IMR-90 (cell line): ENCODE results near the gene HKDC1. TPM values are rescaled to one million over a fixed set of nuclear protein-coding genes. Genes with fewer than 3 reads are reported as not detected.

Source experiments
- ATAC-seq: fragments of 200-7000 bp; cut with Tn5 transposase; 2 replicates; pipeline ENCODE4 v1.9.1; 2020; ENCODE audit warnings: low read depth, mild to moderate bottlenecking, moderate library complexity
- BruUV-seq: library from RNA; stranded (reverse); fragments of 400-500 nt; replicated peaks from 2 replicates; lab custom pipeline; 2021; lab: Mats Ljungman, UMichigan
- CTCF ChIA-PET: fragments of 300-600 bp; formaldehyde crosslinking; extraction: SDS; loops from one replicate; lab custom pipeline; 2021; ENCODE audit warnings: antibody characterized with exemption; lab: Yijun Ruan, JAX
- POLR2A ChIA-PET: fragments of 300-600 bp; sonication (Branson Sonifier 250); formaldehyde crosslinking; loops from one replicate; lab custom pipeline; 2022; ENCODE audit warnings: antibody characterized with exemption; ENCODE audit not compliant: unreplicated experiment; lab: Charles Lee
- DNase-seq: peaks from one replicate; pipeline ENCODE4 v3.0.0; 2013
- H2AFZ ChIP-seq: replicated peaks from 2 replicates; pipeline ENCODE3; 2013; ENCODE audit warnings: low read length, mild to moderate bottlenecking; ENCODE audit not compliant: poor library complexity
- H2AK5ac ChIP-seq: 2 replicates; pipeline ENCODE4 v1.6.1; 2013; ENCODE audit warnings: low read depth, low read length, inconsistent platforms
- H2AK9ac ChIP-seq: replicated peaks from 2 replicates; pipeline ENCODE3; 2013; ENCODE audit warnings: mild to moderate bottlenecking, low read depth, low read length, moderate library complexity; ENCODE audit not compliant: poor library complexity
- H2BK120ac ChIP-seq: 2 replicates; pipeline ENCODE4 v1.6.1; 2013; ENCODE audit warnings: low read depth, low read length, inconsistent platforms
- H2BK15ac ChIP-seq: 3 replicates; pipeline ENCODE4 v1.6.1; 2013; ENCODE audit warnings: low read depth, low read length, inconsistent platforms
- H2BK20ac ChIP-seq: 2 replicates; pipeline ENCODE4 v1.6.1; 2013; ENCODE audit warnings: low read depth, mild to moderate bottlenecking, inconsistent platforms, low read length, moderate library complexity
- H2BK5ac ChIP-seq: 2 replicates; pipeline ENCODE4 v1.6.1; 2013; ENCODE audit warnings: mild to moderate bottlenecking, low read depth, low read length, inconsistent platforms; ENCODE audit not compliant: poor library complexity, severe bottlenecking
- H3K14ac ChIP-seq: replicated peaks from 2 replicates; pipeline ENCODE4 v1.6.1; 2013; ENCODE audit warnings: low read depth, low read length, inconsistent platforms
- H3K18ac ChIP-seq: 2 replicates; pipeline ENCODE4 v1.6.1; 2013; ENCODE audit warnings: low read depth, low read length, control low read depth
- H3K23ac ChIP-seq: 2 replicates; pipeline ENCODE4 v1.6.1; 2013; ENCODE audit warnings: low read depth, low read length, inconsistent platforms
- H3K27ac ChIP-seq: 2 replicates; pipeline ENCODE4 v1.5.1; 2013; ENCODE audit warnings: mild to moderate bottlenecking, control low read depth, low read length; ENCODE audit not compliant: insufficient read depth
- H3K27me3 ChIP-seq: 2 replicates; pipeline ENCODE4 v1.6.1; 2013; ENCODE audit warnings: low read length; ENCODE audit not compliant: control insufficient read depth, insufficient read depth
- H3K36me3 ChIP-seq: 2 replicates; pipeline ENCODE4 v1.6.1; 2013; ENCODE audit warnings: low read length, mixed read lengths; ENCODE audit not compliant: control insufficient read depth, insufficient read depth
- H3K4ac ChIP-seq: 2 replicates; pipeline ENCODE4 v1.6.1; 2013; ENCODE audit warnings: low read depth, low read length, inconsistent platforms
- H3K4me1 ChIP-seq: 2 replicates; pipeline ENCODE4 v1.6.1; 2013; ENCODE audit warnings: low read length, mixed read lengths; ENCODE audit not compliant: control insufficient read depth, insufficient read depth
- H3K4me2 ChIP-seq: 2 replicates; pipeline ENCODE4 v1.6.1; 2013; ENCODE audit warnings: low read depth, mild to moderate bottlenecking, control low read depth, low read length, moderate library complexity
- H3K4me3 ChIP-seq: 2 replicates; pipeline ENCODE4 v1.5.1; 2013; ENCODE audit warnings: low read depth, mild to moderate bottlenecking, control low read depth, low read length, moderate library complexity; ENCODE audit not compliant: insufficient read depth
- H3K56ac ChIP-seq: 2 replicates; pipeline ENCODE4 v1.6.1; 2013; ENCODE audit warnings: low read length, inconsistent platforms; ENCODE audit not compliant: insufficient read depth; ENCODE audit errors: extremely low read depth
- H3K79me1 ChIP-seq, 2 experiments: 2 replicates each; pipeline ENCODE4 v1.6.1; 2013; ENCODE audit warnings: low read length in 2 of 2, inconsistent platforms in 1 of 2, low read depth in 1 of 2
- H3K9ac ChIP-seq: 2 replicates; pipeline ENCODE4 v1.6.1; 2013; ENCODE audit warnings: low read depth, low read length, control low read depth
- H3K9me1 ChIP-seq: 2 replicates; pipeline ENCODE4 v1.6.1; 2013; ENCODE audit warnings: low read length, inconsistent platforms; ENCODE audit not compliant: insufficient read depth
- H3K9me3 ChIP-seq: 2 replicates; pipeline ENCODE4 v1.6.1; 2013; ENCODE audit warnings: low read length; ENCODE audit not compliant: control insufficient read depth, insufficient read depth
- H4K20me1 ChIP-seq: 2 replicates; pipeline ENCODE4 v1.6.1; 2013; ENCODE audit warnings: low read length, inconsistent platforms; ENCODE audit not compliant: insufficient read depth
- H4K5ac ChIP-seq: 2 replicates; pipeline ENCODE4 v1.6.1; 2013; ENCODE audit warnings: mild to moderate bottlenecking, low read depth, low read length, control low read depth
- H4K8ac ChIP-seq, 2 experiments: 2 replicates each; pipeline ENCODE4 v1.6.1; 2013; ENCODE audit warnings: low read depth in 2 of 2, low read length in 2 of 2, control low read depth in 1 of 2, inconsistent platforms in 1 of 2
- H4K91ac ChIP-seq: 2 replicates; pipeline ENCODE4 v1.6.1; 2013; ENCODE audit warnings: low read depth, low read length, inconsistent platforms; ENCODE audit not compliant: insufficient read depth
- BHLHE40 ChIP-seq: fragments of 150-350 bp; IDR thresholded peaks from 2 replicates; pipeline ENCODE4 v1.6.1; 2016; ENCODE audit warnings: mild to moderate bottlenecking, low read depth, low read length
- CEBPB ChIP-seq: IDR thresholded peaks from 2 replicates; pipeline ENCODE4 v1.6.1; 2012; ENCODE audit warnings: low read depth, low read length, improper control_type of control experiment
- CHD1 ChIP-seq: IDR thresholded peaks from 2 replicates; pipeline ENCODE4 v1.6.1; 2012; ENCODE audit warnings: low read depth, low read length, improper control_type of control experiment
- CTCF ChIP-seq: conservative IDR thresholded peaks from 2 replicates; pipeline ENCODE4 v1.5.1; 2012; ENCODE audit warnings: mild to moderate bottlenecking, low read depth, low read length, improper control_type of control experiment
- FOS ChIP-seq: fragments of 150-350 bp; IDR thresholded peaks from 2 replicates; pipeline ENCODE4 v1.6.1; 2016; ENCODE audit warnings: low read depth, low read length
- MAFK ChIP-seq: IDR thresholded peaks from 2 replicates; pipeline ENCODE4 v1.6.1; 2012; ENCODE audit warnings: low read depth, low read length, improper control_type of control experiment
- MAZ ChIP-seq: IDR thresholded peaks from 2 replicates; pipeline ENCODE4 v1.6.1; 2012; ENCODE audit warnings: low read depth, mild to moderate bottlenecking, low read length, improper control_type of control experiment, moderate library complexity, borderline replicate concordance
- MXI1 ChIP-seq: IDR thresholded peaks from 2 replicates; pipeline ENCODE4 v1.6.1; 2012; ENCODE audit warnings: low read depth, mild to moderate bottlenecking, low read length, moderate library complexity, borderline replicate concordance
- NFE2L2 ChIP-seq: fragments of 150-350 bp; IDR thresholded peaks from 2 replicates; pipeline ENCODE4 v1.6.1; 2016; ENCODE audit warnings: low read depth, mild to moderate bottlenecking, low read length
- POLR2A ChIP-seq: IDR thresholded peaks from 2 replicates; pipeline ENCODE4 v1.6.1; 2012; ENCODE audit warnings: mild to moderate bottlenecking, low read depth, low read length
- RAD21 ChIP-seq: IDR thresholded peaks from 2 replicates; pipeline ENCODE4 v1.6.1; 2012; ENCODE audit warnings: low read length, improper control_type of control experiment
- RCOR1 ChIP-seq: IDR thresholded peaks from 2 replicates; pipeline ENCODE4 v1.6.1; 2012; ENCODE audit warnings: mild to moderate bottlenecking, low read length, improper control_type of control experiment; ENCODE audit not compliant: insufficient replicate concordance
- RFX5 ChIP-seq: IDR thresholded peaks from 2 replicates; pipeline ENCODE4 v1.8.0; 2012; ENCODE audit warnings: low read depth, mild to moderate bottlenecking, low read length, moderate library complexity
- SMC3 ChIP-seq: fragments of 150-350 bp; IDR thresholded peaks from 2 replicates; pipeline ENCODE4 v1.6.1; 2016; ENCODE audit warnings: low read depth, mild to moderate bottlenecking, antibody characterized with exemption, low read length, moderate library complexity
- WGBS, 2 experiments: methylation state at CpG; one replicate each; pipeline versions ENCODE4 v1.1.5 to v1.1.7; 2013; ENCODE audit warnings: missing lambda C conversion rate in 2 of 2; ENCODE audit not compliant: insufficient read length in 1 of 2; ENCODE audit errors: extremely low coverage in 2 of 2; 5-methylcytosine and 5-hydroxymethylcytosine counted together
- dilution Hi-C: fragments of 300-500 bp; cut with HindIII; formaldehyde crosslinking; loops from one replicate; pipeline ENCODE4 v1.14.3; 2018; ENCODE audit warnings: low sequenced_read_pairs; ENCODE audit not compliant: unreplicated experiment
- in situ Hi-C: fragments of 300-500 bp; cut with MboI; formaldehyde crosslinking; loops from 3 replicates; pipeline ENCODE4 v1.14.3; 2019; ENCODE audit warnings: low sequenced_read_pairs, inconsistent platforms, mixed read lengths
- intact Hi-C: fragments of 100-400 bp; cut with micrococcal nuclease; formaldehyde crosslinking; loops from 2 replicates; pipeline ENCODE4 v1.10.0; 2022
- polyA plus RNA-seq, 3 experiments: library from polyadenylated mRNA; depleted of rRNA; stranded (reverse); fragments of >200 nt; gene quantifications; 2 replicates each; pipeline ENCODE4 v1.2.3, GENCODE V29; 2012; ENCODE audit warnings: low replicate concordance in 1 of 3
- total RNA-seq: library from RNA; depleted of rRNA; stranded (reverse); fragments of >200 nt; gene quantifications from 2 replicates; pipeline ENCODE4 v1.2.3, GENCODE V29; 2012
- TF ChIP-seq, protein P1 (sequence below): fragments of 150-350 bp; IDR thresholded peaks from 2 replicates; pipeline ENCODE4 v1.6.1; 2017; ENCODE audit warnings: mild to moderate bottlenecking, antibody characterized with exemption, low read length, low read depth

HKDC1 gene
- total and polyA plus RNA-seq, 2 of the 4 experiments (the other 2 are of a cell fraction), result under 0.01 to 0.03 TPM

DNA sequence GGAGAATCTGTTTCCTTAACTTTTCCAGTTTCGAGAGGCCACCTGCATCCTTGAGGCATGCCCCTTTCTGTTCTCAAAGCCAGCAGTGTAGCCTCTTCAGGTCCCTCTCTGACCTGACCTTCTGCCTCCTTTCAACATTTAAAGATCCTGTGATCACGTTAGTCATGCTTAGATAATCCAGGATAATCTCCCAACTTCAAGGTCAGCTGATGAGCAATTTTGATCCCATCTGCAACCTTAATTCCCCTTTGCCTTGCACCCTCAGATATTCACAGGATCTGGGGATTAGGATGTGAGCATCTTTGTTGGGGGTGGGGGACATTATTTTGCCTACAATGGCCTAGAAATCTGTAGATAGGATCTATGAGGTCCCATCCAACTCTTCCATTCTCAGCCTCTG lies 8.0 kb downstream of the HKDC1 start:
- peaks cover 2% of the 10 kb centered on the region; the same call in 1 of the 2 replicates for H3K27me3 ChIP-seq
- no TSS peak for BruUV-seq
- H4K20me1 ChIP-seq, result no peaks in the 10 kb centered on the region
- no CpG with 5 or more reads among the region's 2 CpGs for WGBS, 2 experiments
- ChIA-PET POLR2A (no interaction called here), CTCF (no interaction called here)
- ATAC-seq (no peak), DNase-seq (no peak)
- H3K9me3 ChIP-seq, result no peaks in the 10 kb centered on the region
- H3K9ac ChIP-seq, result no peak overlapping the region
- H3K36me3 ChIP-seq, result no peaks in the 10 kb centered on the region
- H2BK20ac ChIP-seq, result no peak overlapping the region
- no peak overlapping the region for H3K18ac ChIP-seq
- H2BK5ac ChIP-seq, result no peak overlapping the region
- no peak overlapping the region for H2AK5ac ChIP-seq
- H3K4me3 ChIP-seq, result no peak overlapping the region
- no peaks in the 10 kb centered on the region for H3K79me1 ChIP-seq
- no peak overlapping the region for H4K5ac ChIP-seq
- no peak overlapping the region for H3K27ac ChIP-seq
- no peak for TF ChIP-seq POLR2A
- TF ChIP-seq, protein P1, sequence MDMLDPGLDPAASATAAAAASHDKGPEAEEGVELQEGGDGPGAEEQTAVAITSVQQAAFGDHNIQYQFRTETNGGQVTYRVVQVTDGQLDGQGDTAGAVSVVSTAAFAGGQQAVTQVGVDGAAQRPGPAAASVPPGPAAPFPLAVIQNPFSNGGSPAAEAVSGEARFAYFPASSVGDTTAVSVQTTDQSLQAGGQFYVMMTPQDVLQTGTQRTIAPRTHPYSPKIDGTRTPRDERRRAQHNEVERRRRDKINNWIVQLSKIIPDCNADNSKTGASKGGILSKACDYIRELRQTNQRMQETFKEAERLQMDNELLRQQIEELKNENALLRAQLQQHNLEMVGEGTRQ, result no peak
- TF ChIP-seq MXI1, result no peak
- no peak for TF ChIP-seq RFX5
- no peak for TF ChIP-seq CHD1
- TF ChIP-seq MAZ, result no peak
- TF ChIP-seq CTCF, result no peak
- TF ChIP-seq RCOR1, result no peak
- no peak for TF ChIP-seq CEBPB
- no peak for TF ChIP-seq RAD21
- no peak for TF ChIP-seq SMC3
- no peak for TF ChIP-seq MAFK
- TF ChIP-seq NFE2L2, result no peak
- TF ChIP-seq BHLHE40, result no peak
- no peak for TF ChIP-seq FOS
- in situ Hi-C loops, result no loop called here
- H4K8ac ChIP-seq, result no peak overlapping the region
- intact Hi-C loops, result no loop called here
- no peak overlapping the region for H3K4ac ChIP-seq
- no peak overlapping the region for H3K23ac ChIP-seq
- H2AFZ ChIP-seq, result no peak overlapping the region
- H2BK120ac ChIP-seq, result no peak overlapping the region
- no peak overlapping the region for H3K56ac ChIP-seq
- H4K91ac ChIP-seq, result no peak overlapping the region
- H3K9me1 ChIP-seq, result peaks cover 14% of the 10 kb centered on the region
- H2AK9ac ChIP-seq, result no peak overlapping the region
- peaks cover 2% of the 10 kb centered on the region; the same call in 1 of the 2 replicates for H3K4me1 ChIP-seq
- dilution Hi-C loops, result no loop called here
- no peak overlapping the region for H2BK15ac ChIP-seq
- H3K14ac ChIP-seq, result no peak overlapping the region
- no peak overlapping the region for H3K4me2 ChIP-seq
